ENCODE results near the gene CARHSP1.
A peak's percentile ranks its signal among the peaks of the same experiment; 100 is the strongest.
"Not testable (repeated sequence)": the region's sequence is repeated elsewhere in the genome, so short reads cannot be mapped to it uniquely, and the experiment has no call there.

The CARHSP1 gene

GRCh38 chr16:8853150-8853549, 15.7 kb downstream of the CARHSP1 start:
- DNase-seq: no peak

- no peak for DNase-seq
These were observed 16.3 kb downstream of the CARHSP1 start for GRCh38 chr16:8852534-8852933.

- no peak for DNase-seq
These were observed 16.9 kb downstream of the CARHSP1 start for GRCh38 chr16:8851761-8852403.

GRCh38 chr16:8850279-8850885, 18.4 kb downstream of the CARHSP1 start:
- DNase-seq: no peak

GRCh38 chr16:8849411-8850011, 19.3 kb downstream of the CARHSP1 start:
- peak; percentile 50 for DNase-seq

GRCh38 chr16:8848939-8849391, 19.8 kb downstream of the CARHSP1 start:
- DNase-seq: no peak

- peak; percentile 48 for DNase-seq
These were observed 20.4 kb downstream of the CARHSP1 start for GRCh38 chr16:8848231-8848938.

GRCh38 chr16:8847623-8848022, 21.2 kb downstream of the CARHSP1 start:
- DNase-seq: peak; percentile 50

- no peak for DNase-seq
These were observed 21.7 kb downstream of the CARHSP1 start for GRCh38 chr16:8847145-8847544.

- DNase-seq: no peak
These were observed 22.3 kb downstream of the CARHSP1 start for GRCh38 chr16:8846401-8846932.

- peak; percentile 45 for DNase-seq
These were observed 23.0 kb downstream of the CARHSP1 start for GRCh38 chr16:8845699-8846298.

- not testable (repeated sequence) for DNase-seq
These were observed 25.5 kb downstream of the CARHSP1 start for GRCh38 chr16:8843296-8843695.

GRCh38 chr16:8842016-8842415, 26.8 kb downstream of the CARHSP1 start:
- DNase-seq: not testable (repeated sequence)

- not testable (repeated sequence) for DNase-seq
These were observed 31.2 kb downstream of the CARHSP1 start for GRCh38 chr16:8837594-8837993.

- not testable (repeated sequence) for DNase-seq
These were observed 32.0 kb downstream of the CARHSP1 start for GRCh38 chr16:8836797-8837196.

GRCh38 chr16:8832717-8833105, 36.1 kb downstream of the CARHSP1 start:
- DNase-seq: no peak

- no peak for DNase-seq
These were observed 36.7 kb downstream of the CARHSP1 start for GRCh38 chr16:8831871-8832716.

GRCh38 chr16:8831450-8831849, 37.4 kb downstream of the CARHSP1 start:
- no peak for DNase-seq

- DNase-seq: no peak
These were observed 40.2 kb downstream of the CARHSP1 start for GRCh38 chr16:8828541-8829165.

GRCh38 chr16:8826278-8826879, 42.4 kb downstream of the CARHSP1 start:
- DNase-seq: no peak

- DNase-seq: no peak
These were observed 46.4 kb downstream of the CARHSP1 start for GRCh38 chr16:8822403-8822802.

Measured in activated CD8-positive, alpha-beta memory T cell treated with anti-CD3 and anti-CD28 coated beads, Interleukin-2, amount 50 U/mL, for 48 hours (primary cell).